Gastrocnemius medialis (tissue), 4 donors: ENCODE data around the gene RERE.

Source experiments
- POLR2A ChIP-seq, 2 donors: fragments of 450-650 bp; IDR thresholded peaks; one replicate each; pipeline ENCODE4 v1.6.1; 2017; ENCODE audit warnings: antibody characterized with exemption in 2 of 2, mild to moderate bottlenecking in 2 of 2, moderate library complexity in 2 of 2
- TF ChIP-seq, protein P1 (sequence below), 5 experiments: fragments of 450-650 bp in 3 of 5; fragments of 200-600 bp in 2 of 5; sonication (generic) in 2 of 5; IDR thresholded peaks in 4 of 5; conservative IDR thresholded peaks in 1 of 5; 1 replicate in 4 of 5; 2 replicates in 1 of 5; pipeline ENCODE4 v1.5.1; 2016 to 2019; ENCODE audit warnings: antibody characterized with exemption in 5 of 5, mild to moderate bottlenecking in 3 of 5, moderate library complexity in 3 of 5

DNA sequence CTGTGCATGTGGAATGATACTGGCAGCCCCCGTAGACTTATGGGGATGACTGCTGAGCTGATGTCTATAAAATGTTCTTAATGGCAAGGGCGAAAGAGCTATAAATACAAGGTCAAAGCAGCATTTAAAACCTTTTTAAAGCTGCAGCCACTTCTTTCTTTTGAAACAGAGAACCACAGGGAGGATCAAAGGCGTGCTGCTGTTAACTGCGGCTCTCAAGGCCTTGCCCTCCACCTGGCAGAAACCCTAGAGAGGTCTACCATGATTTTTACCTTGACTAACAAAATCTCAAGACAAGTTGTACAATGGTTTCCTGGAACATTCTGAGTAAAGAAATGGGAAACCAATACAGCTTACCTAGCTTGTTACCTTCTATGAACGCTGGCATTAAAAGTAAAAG lies 409.8 kb downstream of the RERE start:
- TF ChIP-seq, protein P1, sequence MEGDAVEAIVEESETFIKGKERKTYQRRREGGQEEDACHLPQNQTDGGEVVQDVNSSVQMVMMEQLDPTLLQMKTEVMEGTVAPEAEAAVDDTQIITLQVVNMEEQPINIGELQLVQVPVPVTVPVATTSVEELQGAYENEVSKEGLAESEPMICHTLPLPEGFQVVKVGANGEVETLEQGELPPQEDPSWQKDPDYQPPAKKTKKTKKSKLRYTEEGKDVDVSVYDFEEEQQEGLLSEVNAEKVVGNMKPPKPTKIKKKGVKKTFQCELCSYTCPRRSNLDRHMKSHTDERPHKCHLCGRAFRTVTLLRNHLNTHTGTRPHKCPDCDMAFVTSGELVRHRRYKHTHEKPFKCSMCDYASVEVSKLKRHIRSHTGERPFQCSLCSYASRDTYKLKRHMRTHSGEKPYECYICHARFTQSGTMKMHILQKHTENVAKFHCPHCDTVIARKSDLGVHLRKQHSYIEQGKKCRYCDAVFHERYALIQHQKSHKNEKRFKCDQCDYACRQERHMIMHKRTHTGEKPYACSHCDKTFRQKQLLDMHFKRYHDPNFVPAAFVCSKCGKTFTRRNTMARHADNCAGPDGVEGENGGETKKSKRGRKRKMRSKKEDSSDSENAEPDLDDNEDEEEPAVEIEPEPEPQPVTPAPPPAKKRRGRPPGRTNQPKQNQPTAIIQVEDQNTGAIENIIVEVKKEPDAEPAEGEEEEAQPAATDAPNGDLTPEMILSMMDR (IDR thresholded peaks at IDR 0.05 in 4 of 5, conservative IDR thresholded peaks at IDR 0.05 in 1 of 5): no peak
- no peak for TF ChIP-seq POLR2A (IDR thresholded peaks at IDR 0.05)
